ENCODE data around the gene CHST8.

Gene CHST8

GRCh38 chr19:33794683-33795369 is 173.1 kb downstream of the CHST8 start:
- Mint-ChIP-seq H3K27me3 (peaks cover 27% of the 10 kb centered on the region), H3K27ac (no peak overlapping the region), H3K4me3 (peak overlapping the region; percentile 64), H3K4me1 (no peaks in the 10 kb centered on the region), H3K9me3 (no peaks in the 10 kb centered on the region), H3K36me3 (no peaks in the 10 kb centered on the region)

DNA sequence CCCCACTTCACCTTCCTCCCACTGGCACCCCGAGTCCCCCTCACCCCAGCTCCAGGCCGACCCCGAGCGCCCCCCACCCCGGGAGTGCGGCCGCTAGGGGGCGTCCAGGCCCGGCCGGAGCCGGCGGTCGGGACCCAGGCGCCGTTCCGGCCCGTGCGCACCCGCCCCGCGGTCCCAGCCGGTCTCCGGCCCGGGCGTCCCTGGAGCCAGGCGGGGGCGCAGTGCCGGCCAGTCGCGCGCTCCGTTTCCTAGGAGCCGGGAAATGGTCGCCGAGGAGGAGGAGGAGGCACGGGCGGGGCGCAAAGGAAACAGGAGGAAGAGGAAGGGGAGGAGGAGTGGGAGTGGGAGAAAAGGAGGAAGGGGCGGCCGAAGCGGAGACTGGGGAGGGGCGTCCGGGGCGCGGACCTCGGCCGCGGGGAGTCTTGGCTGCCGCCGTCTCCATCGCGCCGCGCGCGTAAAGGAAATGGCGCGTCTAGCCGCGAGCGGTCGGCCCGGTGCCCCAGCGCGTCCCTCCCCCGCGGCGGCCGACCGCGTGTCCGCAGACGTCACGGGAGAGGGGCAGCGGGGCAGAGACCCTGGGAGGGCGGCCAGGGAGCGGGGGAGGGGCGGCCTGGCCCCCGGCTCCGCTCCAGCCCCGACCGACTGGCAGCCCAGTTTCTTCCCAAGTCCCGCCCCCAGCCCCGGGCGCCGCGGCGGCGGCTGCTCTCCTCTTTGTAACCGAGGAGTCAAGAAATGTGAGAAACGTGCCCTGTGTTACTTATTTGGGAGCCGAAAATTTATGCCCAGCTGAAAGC is 173.8 kb downstream of the CHST8 start:
- H3K4me1 Mint-ChIP-seq, result no peaks in the 10 kb centered on the region
- H3K27me3 Mint-ChIP-seq, result peaks cover 32% of the 10 kb centered on the region
- peak overlapping the region; percentile 73 for H3K4me3 Mint-ChIP-seq
- H3K9me3 Mint-ChIP-seq, result no peaks in the 10 kb centered on the region
- H3K27ac Mint-ChIP-seq, result peak overlapping the region; percentile 51
- no peaks in the 10 kb centered on the region for H3K36me3 Mint-ChIP-seq

DNA sequence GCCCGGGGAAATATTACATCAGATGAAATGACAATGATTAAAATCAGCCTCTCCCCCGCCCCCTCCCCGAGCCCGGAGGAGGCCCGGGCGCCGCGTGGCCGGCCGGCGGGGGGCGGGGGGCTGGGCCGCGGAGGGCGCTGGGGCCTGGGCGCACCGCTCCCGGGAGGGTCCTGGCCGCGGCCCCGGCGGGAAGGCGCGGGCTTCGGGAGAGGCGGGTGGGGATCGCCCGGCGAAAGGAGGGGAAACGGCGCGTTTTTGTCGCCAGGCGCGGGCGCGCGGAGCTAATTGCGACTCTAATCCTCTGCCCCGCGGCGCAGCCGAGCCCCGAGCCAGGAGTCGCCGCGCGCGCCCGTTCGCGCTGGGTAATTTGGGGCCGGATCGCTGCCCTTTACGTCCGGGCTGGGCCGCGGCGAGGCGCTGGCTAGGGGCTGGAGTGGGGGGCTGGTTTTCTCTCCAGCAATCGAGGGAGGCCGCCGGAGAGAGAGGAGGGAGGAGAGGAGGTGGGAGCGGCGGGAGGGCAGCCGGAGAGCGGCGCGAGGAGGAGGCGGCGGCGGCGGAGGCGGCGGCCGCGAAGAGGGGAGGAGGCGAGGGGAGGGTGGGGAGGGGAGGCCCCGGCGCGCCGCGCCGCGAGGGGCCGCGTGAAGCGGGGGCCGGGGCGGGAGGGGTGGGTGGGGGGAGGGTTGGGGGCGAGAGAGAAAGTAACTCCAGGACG is 174.6 kb downstream of the CHST8 start, which contains the start of gene KCTD15:
TSS of gene KCTD15 (plus strand) at position 707 of the 712 bp plus-strand sequence. CDS start 3,585 bp downstream, outside the sequence.
- H3K27ac Mint-ChIP-seq, result peak within 1 kb of the TSS; percentile 51
- no peaks in the 10 kb centered on the region for H3K4me1 Mint-ChIP-seq
- peak within 1 kb of the TSS; percentile 80 for H3K4me3 Mint-ChIP-seq
- H3K36me3 Mint-ChIP-seq, result no peaks in the 10 kb centered on the region
- H3K27me3 Mint-ChIP-seq, result peaks cover 31% of the 10 kb centered on the region
- no peaks in the 10 kb centered on the region for H3K9me3 Mint-ChIP-seq

DNA sequence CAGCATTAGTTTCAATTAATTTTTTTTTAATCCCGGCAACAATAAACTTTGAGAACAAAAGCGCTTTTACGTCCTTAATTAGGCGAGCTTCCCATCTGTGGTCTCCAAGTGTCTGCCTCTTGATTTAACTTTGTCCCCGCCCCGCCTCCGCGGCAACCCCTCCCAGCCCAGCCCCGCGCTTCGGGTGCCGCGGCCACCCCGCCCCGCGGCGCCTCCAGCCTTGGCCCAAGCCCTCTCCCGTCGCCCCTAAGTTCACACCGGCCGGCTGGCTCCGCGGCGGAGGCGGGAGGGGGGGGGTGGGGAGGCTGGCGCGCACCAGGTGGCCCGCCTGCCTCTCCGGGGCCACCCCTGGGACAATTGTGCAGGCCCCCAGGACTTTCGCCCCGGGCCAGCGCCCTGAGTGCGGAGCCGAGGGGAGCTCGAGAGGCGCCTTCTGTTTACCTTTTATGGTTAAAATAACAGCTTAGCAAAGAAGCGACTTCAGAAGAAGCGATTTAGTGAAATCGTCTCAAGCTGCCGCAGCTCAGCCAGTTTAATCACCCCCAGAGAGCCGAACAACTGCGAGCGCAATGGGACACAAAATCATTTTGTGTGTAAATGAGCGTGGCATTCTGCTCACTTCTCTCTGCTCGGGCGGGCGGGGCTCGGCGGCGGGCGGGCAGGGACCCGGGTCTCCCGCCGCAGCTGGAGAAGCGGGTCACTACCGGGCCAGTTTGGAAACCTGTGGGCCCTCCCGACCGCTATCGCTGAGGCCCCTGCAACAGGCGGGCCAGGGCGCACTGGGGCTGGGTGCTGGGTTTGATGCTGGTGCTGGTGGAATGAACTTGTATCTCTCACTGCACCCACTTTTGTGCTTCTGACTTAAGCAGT is 176.3 kb downstream of the CHST8 start:
- H3K36me3 Mint-ChIP-seq, result no peaks in the 10 kb centered on the region
- H3K4me3 Mint-ChIP-seq, result peak overlapping the region; percentile 80
- H3K9me3 Mint-ChIP-seq, result no peaks in the 10 kb centered on the region
- peaks cover 27% of the 10 kb centered on the region for H3K27me3 Mint-ChIP-seq
- no peaks in the 10 kb centered on the region for H3K4me1 Mint-ChIP-seq
- H3K27ac Mint-ChIP-seq, result no peak overlapping the region

DNA sequence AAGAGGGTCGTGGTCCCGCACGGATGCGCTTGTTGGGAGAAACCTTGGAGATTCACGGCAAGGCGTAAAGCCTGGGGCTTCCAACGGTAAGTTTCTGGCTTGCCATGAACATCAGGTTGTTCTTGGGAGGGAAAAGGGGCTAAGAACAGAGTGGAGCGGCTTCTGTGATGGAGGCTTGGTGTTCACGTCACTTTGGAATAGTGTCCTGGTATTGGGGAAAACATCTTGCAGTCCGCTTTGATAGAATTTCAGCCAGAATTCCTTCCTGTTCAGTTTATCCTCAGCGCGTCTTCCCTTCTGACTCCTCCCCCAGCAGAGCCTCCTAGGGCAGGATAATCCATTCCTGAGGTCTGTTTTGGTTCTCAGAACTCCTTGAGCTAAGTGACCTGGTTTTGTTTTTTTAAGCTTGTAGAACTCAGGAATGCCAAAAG is 176.9 kb downstream of the CHST8 start:
- Mint-ChIP-seq H3K27me3 (peaks cover 23% of the 10 kb centered on the region), H3K36me3 (no peaks in the 10 kb centered on the region), H3K4me1 (no peaks in the 10 kb centered on the region), H3K4me3 (peak overlapping the region; percentile 36), H3K9me3 (no peaks in the 10 kb centered on the region), H3K27ac (no peak overlapping the region)

- H3K4me3 Mint-ChIP-seq, result no peak overlapping the region
- no peaks in the 10 kb centered on the region for H3K36me3 Mint-ChIP-seq
- no peaks in the 10 kb centered on the region for H3K9me3 Mint-ChIP-seq
- H3K27me3 Mint-ChIP-seq, result peaks cover 20% of the 10 kb centered on the region
- H3K4me1 Mint-ChIP-seq, result no peaks in the 10 kb centered on the region
- H3K27ac Mint-ChIP-seq, result no peak overlapping the region
Measured at GRCh38 chr19:33799476-33799875, 177.7 kb downstream of the CHST8 start.

DNA sequence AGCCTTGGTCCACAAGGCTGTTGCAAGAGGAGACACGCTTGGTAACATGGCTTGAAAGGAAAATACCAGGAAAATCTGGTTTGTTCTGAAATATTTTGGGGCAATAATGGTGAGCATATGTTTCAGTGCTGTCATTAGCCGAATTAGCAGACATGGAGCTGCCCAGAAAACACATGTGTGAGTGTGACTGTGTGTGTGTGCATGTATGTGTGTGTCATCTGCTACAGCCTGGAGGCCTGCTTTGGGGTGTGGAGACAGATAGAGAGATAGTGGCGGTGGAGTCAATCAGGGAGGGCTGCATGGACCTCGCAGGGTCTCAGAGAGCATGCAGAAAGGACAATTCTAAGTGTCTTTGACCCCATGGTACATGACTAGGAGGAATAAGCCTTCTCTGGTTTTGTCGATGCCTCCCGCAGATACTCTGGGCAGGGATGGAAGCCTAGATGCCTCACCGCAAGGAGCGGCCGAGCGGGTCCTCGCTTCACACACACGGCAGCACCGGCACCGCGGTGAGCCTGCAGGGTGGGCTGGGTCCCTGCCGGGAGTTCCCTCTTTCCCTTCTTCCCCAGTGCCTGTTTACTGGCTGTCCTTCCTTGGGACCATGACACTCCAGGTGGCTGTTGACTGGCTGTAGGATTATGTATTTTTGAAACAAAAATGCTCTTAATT is 178.4 kb downstream of the CHST8 start:
- Mint-ChIP-seq H3K27ac (no peak overlapping the region), H3K9me3 (no peaks in the 10 kb centered on the region), H3K36me3 (no peaks in the 10 kb centered on the region), H3K27me3 (peaks cover 18% of the 10 kb centered on the region), H3K4me1 (no peaks in the 10 kb centered on the region), H3K4me3 (no peak overlapping the region)

DNA sequence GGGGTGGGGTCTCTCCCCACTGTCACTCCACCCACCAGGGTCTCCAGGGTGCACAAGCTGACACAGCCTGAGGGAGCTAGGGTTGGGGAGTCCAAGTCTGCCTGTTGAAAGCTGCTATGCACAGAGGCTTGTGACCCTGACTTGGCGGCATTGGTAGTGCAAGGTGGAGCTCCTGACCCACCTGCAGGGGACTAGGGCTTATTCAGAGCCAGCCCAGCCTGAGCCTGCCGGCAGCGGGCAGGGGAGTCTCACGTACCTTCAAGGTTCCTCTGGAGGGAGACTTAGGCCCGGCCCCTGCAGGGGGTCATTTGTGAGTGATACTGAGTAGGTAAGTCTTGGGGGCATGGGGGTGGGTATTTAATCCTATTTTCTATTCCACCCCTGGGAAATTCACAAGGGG is 179.7 kb downstream of the CHST8 start:
- Mint-ChIP-seq H3K27me3 (peaks cover 18% of the 10 kb centered on the region), H3K4me3 (no peak overlapping the region), H3K9me3 (no peaks in the 10 kb centered on the region), H3K36me3 (no peaks in the 10 kb centered on the region), H3K27ac (no peak overlapping the region), H3K4me1 (no peaks in the 10 kb centered on the region)

DNA sequence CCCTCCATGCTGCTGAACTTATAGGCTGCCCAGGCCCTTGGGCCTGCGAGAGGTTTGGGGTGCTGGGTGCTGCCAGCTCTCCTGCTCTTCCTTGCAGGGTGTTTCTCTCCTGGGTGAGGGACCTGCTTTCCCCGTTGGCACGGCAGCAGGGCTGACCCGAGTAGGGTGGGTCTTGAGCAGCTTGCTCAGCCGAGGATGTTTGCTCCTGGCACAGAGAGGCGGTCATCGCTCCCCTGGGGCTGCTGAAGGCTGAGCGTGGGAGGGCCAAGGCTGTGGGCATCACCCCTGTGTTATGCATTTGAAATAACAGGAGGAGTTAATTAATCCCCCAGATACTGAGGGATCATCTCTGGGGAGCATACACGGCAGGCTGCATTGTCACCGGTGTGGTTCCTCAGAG is 180.2 kb downstream of the CHST8 start:
- Mint-ChIP-seq H3K36me3 (no peaks in the 10 kb centered on the region), H3K4me1 (no peaks in the 10 kb centered on the region), H3K27ac (no peak overlapping the region), H3K4me3 (no peak overlapping the region), H3K9me3 (no peaks in the 10 kb centered on the region), H3K27me3 (peaks cover 18% of the 10 kb centered on the region)

DNA sequence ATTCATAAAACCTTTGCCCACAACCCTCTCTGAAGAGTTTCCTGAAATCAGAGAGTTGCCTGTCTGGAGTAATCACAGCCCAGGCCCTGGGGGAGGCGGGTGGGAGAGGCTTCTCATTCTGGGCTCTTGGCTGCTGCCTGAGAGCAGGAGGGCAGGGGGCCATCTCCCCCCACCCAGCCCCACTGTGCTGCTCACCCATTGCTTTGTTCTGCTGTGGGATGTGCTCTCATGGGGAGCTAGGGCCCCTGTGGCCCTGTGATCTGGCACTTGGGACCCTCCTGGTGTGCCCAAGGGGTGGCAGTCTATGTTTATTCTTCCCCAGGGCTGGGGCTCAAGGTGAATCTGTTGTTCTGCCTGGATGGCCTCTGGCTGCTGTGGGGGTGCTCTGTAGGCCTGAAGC is 181.0 kb downstream of the CHST8 start:
- no peaks in the 10 kb centered on the region for H3K4me1 Mint-ChIP-seq
- no peak overlapping the region for H3K4me3 Mint-ChIP-seq
- no peaks in the 10 kb centered on the region for H3K36me3 Mint-ChIP-seq
- peaks cover 16% of the 10 kb centered on the region for H3K27me3 Mint-ChIP-seq
- no peak overlapping the region for H3K27ac Mint-ChIP-seq
- H3K9me3 Mint-ChIP-seq, result no peaks in the 10 kb centered on the region

- no peak overlapping the region for H3K4me3 Mint-ChIP-seq
- H3K27me3 Mint-ChIP-seq, result peaks cover 16% of the 10 kb centered on the region
- H3K9me3 Mint-ChIP-seq, result no peaks in the 10 kb centered on the region
- no peaks in the 10 kb centered on the region for H3K36me3 Mint-ChIP-seq
- H3K27ac Mint-ChIP-seq, result no peak overlapping the region
- H3K4me1 Mint-ChIP-seq, result no peaks in the 10 kb centered on the region
Measured at GRCh38 chr19:33803383-33803782, 181.6 kb downstream of the CHST8 start.

DNA sequence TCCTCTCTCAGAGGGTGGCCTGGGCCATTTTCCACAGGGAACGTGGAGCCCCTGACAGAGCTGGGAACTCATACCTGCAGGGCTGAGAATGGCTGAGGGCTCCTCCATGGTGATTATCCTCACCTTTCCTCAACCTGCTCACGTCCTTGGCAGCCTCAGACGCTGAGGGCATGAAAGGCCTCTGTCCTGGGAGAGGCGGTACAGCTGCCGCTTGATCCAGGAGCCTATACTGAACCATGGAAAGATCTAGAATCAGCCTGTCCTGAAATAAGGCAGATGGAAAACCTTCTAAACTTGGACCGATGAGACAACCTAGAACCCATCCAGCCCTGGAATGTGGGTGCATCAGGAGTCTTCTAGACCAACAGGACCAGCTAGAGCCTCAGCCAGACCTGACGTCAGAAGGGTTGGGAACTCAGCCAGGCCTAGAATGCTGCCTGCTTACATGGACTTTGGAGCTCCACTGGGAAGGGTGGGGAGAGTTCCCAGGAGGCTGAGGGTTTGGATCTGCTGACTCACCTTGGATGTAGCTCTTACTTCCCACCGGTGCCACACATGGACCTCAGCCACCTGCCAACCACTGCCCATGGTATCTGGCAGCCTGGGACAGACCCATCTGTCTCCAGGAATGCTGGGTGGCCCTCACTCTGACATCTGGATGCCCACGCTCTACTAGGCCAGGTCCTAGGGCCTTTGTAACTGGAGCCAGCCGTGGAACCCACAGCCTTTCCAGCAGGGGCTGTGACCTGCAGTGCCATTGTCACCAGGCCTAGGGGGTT is 182.5 kb downstream of the CHST8 start:
- H3K9me3 Mint-ChIP-seq, result no peaks in the 10 kb centered on the region
- no peak overlapping the region for H3K4me3 Mint-ChIP-seq
- H3K27ac Mint-ChIP-seq, result no peak overlapping the region
- no peaks in the 10 kb centered on the region for H3K36me3 Mint-ChIP-seq
- H3K27me3 Mint-ChIP-seq, result peaks cover 12% of the 10 kb centered on the region
- H3K4me1 Mint-ChIP-seq, result no peaks in the 10 kb centered on the region

- no peaks in the 10 kb centered on the region for H3K36me3 Mint-ChIP-seq
- no peaks in the 10 kb centered on the region for H3K9me3 Mint-ChIP-seq
Measured at GRCh38 chr19:33805313-33805712, 183.6 kb downstream of the CHST8 start.

DNA sequence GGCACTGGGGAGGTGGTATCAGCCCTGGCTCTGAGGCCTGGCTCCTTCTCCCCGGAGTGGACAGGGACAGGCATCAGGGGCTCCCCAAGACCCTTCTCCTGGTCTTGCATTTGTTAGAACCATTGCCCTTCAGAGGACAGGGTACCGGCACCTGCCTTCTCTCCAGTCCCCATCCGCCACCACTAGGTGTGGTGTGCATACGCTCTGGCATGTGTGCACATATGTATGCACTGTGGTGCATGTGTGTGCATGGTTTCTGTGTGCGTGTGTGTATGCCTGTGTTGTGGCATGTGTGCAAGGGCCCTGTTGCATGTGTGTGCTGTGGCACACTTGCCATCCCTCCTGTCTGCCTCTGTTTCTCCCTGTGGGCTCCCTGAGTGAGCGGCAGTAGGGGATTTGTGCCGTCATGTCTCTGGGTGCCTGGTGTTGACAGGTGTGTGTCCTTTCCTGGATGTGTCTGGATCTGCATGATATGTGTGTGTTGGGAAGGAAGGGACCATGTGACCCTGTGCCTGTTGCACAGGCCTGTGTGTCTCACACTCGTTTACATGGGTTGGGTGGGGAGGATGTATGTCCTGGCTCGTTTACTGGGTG is 184.2 kb downstream of the CHST8 start:
- Mint-ChIP-seq H3K27ac (no peak overlapping the region), H3K9me3 (no peaks in the 10 kb centered on the region)

More at GRCh38 chr19:33805313-33805712, 183.6 kb downstream of the CHST8 start:
- Mint-ChIP-seq H3K4me1 (no peaks in the 10 kb centered on the region), H3K4me3 (no peak overlapping the region), H3K27ac (no peak overlapping the region), H3K27me3 (peaks cover 4% of the 10 kb centered on the region)

More for the DNA sequence above, 184.2 kb downstream of the CHST8 start:
- Mint-ChIP-seq H3K36me3 (no peaks in the 10 kb centered on the region), H3K27me3 (peaks cover 2% of the 10 kb centered on the region), H3K4me3 (no peak overlapping the region), H3K4me1 (no peaks in the 10 kb centered on the region)
